ENCODE results near the gene PRRC2A.

The PRRC2A gene

DNA sequence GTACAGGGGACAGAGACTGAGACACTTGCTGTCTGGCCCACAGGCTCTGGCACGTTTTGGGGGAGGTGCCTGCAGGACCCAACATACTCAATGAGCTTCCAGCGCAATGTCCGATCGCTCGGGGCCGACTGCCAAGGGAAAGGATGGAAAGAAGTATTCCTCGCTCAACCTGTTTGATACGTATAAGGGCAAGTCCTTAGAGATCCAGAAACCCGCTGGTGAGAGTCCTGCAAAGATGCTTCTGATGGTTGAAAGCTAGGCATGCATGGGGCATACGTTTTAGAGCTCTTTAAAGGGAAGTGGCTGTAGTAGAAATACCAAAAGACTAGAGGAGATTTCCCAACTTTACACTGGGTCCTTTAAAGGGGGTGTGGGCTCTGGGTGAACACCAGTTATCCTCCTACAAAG is 2.2 kb downstream of the PRRC2A start:
- no peak for DNase-seq (ENCODE audit: low read depth in 2 of 2)

- no peak for DNase-seq (ENCODE audit: low read depth in 2 of 2)
These were observed 3.6 kb downstream of the PRRC2A start for GRCh38 chr6:31624070-31624469.

DNA sequence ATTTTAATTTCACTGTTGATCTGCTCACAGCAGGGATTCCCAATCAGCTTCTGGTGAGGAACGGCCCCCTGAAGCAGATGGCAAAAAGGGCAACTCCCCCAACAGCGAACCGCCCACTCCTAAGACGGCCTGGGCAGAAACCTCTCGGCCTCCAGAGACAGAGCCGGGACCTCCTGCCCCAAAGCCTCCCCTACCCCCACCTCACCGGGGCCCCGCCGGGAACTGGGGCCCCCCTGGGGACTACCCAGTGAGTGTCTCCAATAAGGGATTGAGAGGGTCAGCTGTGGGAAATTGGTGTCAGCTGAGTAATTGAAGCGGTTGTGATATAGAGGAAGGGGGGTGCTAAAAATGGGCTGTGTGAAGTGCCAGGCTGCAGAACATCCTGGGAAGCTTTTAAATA is 6.4 kb downstream of the PRRC2A start:
- DNase-seq (ENCODE audit: low read depth in 2 of 2), result no peak

- no peak for DNase-seq (ENCODE audit: low read depth in 2 of 2)
These were observed 7.3 kb downstream of the PRRC2A start for GRCh38 chr6:31627690-31628287.

- DNase-seq (ENCODE audit: low read depth in 2 of 2), result no peak
These were observed 8.5 kb downstream of the PRRC2A start for GRCh38 chr6:31629014-31629413.

DNA sequence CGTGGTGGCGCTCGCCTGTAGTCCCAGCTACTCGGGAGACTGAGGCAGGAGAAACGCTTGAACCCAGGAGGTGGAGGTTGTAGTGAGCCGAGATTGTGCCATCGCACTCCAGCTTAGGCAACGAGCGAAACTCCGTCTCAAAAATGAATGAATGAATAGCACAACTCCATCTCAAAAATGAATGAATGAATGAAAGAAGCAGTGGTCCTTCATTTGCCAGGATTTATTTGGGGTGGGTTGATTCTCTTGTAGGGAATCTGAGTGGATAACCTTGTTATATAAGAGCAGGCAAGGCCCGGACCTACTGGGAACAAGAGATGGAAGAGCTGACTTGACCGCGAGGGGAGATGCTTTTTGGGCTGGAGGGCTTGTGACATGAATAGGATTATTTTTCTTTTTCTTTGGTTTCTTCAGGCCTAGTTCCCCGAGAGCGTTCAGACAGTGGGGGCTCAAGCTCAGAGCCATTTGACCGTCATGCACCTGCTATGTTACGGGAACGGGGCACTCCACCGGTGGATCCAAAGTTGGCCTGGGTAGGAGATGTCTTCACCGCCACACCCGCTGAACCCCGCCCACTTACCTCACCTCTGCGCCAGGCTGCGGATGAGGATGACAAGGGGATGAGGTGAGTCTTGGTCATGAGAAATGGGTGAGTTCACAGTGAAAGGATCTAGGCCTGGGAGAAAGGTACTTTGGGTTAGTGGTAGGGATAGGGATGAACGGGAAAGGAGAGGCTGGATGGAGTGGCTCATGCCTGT is 9.8 kb downstream of the PRRC2A start:
- no peak for DNase-seq (ENCODE audit: low read depth in 2 of 2)

GRCh38 chr6:31631209-31631608 is 10.7 kb downstream of the PRRC2A start:
- DNase-seq (ENCODE audit: low read depth in 2 of 2), result no peak

DNA sequence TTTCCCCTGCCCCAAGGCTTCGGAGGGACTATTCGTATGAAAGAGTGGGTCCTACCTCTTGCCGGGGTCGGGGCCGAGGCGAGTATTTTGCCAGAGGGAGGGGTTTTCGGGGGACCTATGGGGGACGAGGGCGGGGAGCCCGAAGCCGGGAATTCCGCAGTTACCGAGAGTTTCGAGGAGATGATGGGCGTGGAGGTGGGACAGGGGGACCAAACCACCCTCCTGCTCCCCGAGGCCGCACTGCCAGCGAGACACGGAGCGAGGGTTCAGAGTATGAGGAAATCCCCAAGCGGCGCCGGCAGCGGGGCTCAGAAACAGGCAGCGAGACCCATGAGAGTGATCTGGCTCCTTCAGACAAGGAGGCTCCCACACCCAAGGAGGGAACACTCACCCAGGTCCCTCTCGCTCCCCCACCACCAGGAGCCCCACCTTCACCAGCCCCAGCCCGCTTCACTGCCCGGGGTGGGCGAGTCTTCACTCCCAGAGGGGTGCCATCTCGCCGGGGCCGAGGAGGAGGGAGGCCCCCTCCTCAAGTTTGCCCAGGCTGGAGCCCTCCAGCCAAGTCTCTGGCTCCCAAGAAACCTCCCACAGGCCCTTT is 11.3 kb downstream of the PRRC2A start:
- DNase-seq (ENCODE audit: low read depth in 2 of 2), result no peak

DNA sequence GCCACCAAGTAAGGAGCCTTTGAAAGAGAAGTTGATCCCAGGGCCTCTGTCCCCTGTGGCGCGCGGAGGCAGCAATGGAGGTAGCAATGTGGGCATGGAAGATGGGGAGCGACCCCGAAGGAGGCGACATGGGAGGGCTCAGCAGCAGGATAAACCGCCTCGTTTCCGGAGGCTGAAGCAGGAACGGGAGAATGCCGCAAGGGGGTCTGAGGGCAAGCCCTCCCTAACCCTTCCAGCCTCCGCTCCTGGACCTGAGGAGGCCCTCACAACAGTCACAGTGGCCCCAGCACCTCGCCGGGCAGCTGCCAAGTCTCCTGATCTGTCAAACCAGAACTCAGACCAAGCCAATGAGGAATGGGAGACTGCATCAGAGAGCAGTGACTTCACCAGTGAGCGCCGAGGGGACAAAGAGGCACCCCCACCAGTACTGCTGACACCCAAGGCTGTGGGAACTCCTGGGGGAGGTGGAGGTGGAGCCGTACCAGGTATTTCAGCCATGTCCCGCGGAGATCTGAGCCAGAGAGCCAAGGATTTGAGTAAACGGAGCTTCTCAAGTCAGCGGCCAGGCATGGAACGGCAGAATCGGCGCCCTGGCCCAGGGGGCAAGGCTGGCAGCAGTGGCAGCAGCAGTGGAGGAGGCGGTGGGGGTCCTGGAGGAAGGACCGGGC is 11.9 kb downstream of the PRRC2A start:
- DNase-seq (ENCODE audit: low read depth in 2 of 2), result no peak

DNA sequence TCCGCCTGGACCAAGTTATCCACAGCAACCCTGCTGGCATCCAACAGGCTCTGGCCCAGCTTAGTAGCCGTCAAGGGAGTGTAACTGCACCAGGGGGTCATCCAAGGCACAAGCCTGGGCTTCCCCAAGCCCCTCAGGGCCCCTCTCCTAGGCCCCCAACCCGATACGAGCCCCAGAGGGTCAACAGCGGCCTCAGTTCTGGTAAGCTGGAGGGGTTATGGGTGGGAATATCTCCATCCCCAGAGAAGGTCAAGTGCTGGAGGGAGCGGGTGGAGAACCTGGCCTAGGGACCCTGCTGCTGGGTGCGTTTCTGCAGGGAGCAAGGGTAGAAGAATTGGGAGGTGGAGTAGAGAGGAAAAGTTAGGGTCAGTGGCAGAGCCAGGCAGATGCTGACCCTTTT is 12.9 kb downstream of the PRRC2A start:
- no peak for DNase-seq (ENCODE audit: low read depth in 2 of 2)

DNA sequence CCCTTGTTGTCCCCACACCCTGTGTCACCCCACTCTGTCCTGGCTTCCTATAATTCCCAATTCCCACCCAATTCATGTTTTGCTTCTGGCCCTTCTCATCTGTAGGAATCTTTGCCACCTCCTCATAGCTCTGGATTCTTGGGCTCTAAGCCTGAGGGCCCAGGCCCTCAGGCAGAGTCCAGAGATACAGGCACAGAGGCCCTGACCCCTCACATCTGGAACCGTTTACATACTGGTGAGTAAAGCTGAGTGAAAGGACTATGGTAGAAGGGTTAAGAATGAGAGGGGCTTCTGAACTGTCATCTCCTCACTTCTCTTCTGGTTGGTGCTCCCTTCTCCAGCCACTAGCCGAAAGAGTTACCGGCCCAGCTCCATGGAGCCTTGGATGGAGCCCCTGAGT is 13.6 kb downstream of the PRRC2A start:
- no peak for DNase-seq (ENCODE audit: low read depth in 2 of 2)

DNA sequence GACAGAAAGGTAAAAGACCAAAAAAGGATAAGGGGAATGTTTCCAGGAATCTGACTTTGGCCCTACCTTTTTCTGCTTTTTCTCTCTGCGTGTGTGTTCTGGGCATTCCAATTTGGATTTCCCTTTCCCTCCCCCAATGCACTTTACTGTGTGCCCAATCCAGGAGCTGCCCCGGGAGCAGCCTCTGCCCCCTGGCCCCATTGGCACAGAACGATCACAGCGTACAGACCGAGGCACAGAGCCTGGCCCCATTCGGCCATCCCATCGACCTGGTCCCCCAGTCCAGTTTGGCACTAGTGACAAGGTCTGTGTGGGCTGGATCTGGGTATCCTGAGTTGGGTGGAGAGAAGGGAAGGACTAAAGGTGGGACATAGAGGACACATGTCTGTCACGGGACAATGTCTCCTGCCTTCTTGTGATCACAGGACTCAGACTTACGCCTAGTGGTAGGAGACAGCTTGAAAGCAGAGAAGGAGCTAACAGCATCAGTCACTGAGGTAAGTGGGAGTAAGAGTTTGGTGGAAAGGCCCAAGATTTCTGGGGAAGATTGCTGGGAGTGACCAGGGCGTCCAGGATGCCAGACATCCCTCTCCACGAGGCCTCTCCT is 14.6 kb downstream of the PRRC2A start:
- DNase-seq (ENCODE audit: low read depth in 2 of 2), result no peak

DNA sequence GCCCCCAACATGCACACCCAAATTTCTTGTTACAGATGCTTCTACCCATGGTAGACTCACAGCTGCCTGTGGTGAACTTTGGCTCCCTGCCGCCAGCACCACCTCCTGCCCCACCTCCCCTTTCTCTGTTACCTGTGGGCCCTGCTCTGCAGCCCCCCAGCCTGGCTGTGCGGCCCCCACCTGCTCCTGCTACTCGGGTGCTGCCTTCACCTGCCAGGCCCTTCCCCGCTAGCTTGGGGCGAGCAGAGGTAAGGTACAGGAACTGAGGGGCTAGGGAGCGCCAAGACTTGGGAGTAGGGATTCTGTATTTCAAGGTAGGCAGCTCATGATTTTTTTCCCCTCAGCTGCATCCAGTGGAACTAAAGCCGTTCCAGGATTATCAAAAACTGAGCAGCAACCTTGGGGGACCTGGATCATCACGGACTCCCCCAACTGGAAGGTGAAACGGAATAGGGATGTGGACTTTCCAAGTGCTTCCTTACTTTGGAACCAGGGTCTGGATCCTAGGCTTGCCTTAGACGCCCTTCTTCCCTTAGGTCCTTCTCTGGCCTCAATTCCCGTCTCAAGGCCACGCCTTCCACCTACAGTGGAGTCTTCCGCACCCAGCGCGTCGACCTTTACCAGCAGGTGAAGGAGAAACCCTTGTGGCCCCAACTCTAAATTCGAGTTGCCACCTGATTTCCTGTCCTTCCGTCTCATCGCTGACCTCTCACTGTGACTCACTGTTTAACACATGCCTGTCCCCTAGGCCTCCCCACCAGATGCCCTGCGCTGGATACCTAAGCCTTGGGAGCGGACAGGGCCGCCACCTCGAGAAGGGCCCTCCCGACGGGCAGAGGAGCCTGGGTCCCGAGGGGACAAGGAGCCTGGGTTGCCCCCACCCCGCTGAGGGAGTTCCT is 16.4 kb downstream of the PRRC2A start:
- DNase-seq (ENCODE audit: low read depth in 2 of 2), result no peak

- DNase-seq (ENCODE audit: low read depth in 2 of 2), result no peak
These were observed 18.5 kb downstream of the PRRC2A start for GRCh38 chr6:31639043-31639442.

DNA sequence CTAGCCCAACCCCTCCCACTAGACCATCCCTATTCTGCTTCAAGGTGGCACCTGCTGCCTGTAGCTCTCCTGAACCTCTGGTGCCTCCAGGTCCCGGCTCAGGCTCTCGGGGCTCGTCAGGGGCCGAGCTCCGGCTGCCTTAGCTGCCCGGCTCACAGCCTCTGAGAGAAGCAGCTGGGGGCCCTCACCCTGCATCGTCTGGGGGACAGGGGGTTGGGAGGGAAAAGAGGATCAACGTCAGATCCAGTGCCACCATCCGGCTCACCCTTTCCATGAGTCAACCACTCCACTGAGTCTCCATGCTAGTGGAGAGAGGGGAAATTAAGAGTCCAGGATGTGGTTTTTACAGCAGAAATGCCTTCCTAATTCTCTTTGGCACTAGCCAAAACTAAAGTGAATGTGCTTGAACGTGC is 18.9 kb downstream of the PRRC2A start:
- DNase-seq (ENCODE audit: low read depth in 2 of 2), result no peak

- DNase-seq (ENCODE audit: low read depth in 2 of 2), result no peak
These were observed 20.1 kb downstream of the PRRC2A start for GRCh38 chr6:31640612-31641011.

DNA sequence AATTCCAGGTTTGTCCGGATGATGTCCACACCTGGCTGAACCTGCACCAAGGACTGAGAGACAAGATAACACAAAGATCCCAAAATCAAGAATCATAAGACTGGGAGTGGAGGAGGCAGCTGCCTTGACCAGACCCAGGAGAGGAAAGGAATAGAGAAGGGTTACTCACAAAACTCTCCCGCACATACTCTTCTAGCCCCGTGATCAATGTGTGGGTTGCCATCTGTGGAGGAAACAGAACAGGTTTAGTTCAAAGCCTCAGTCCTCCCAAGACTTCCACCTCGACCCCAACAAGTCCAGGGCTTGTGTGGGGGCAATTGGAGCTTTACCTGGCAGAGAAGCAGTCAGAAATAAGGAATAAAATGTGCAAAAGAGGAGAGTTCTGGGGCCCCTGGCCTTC is 20.9 kb downstream of the PRRC2A start:
- DNase-seq (ENCODE audit: low read depth in 2 of 2), result no peak

- DNase-seq (ENCODE audit: low read depth in 2 of 2), result no peak
These were observed 22.5 kb downstream of the PRRC2A start for GRCh38 chr6:31642798-31643570.

DNA sequence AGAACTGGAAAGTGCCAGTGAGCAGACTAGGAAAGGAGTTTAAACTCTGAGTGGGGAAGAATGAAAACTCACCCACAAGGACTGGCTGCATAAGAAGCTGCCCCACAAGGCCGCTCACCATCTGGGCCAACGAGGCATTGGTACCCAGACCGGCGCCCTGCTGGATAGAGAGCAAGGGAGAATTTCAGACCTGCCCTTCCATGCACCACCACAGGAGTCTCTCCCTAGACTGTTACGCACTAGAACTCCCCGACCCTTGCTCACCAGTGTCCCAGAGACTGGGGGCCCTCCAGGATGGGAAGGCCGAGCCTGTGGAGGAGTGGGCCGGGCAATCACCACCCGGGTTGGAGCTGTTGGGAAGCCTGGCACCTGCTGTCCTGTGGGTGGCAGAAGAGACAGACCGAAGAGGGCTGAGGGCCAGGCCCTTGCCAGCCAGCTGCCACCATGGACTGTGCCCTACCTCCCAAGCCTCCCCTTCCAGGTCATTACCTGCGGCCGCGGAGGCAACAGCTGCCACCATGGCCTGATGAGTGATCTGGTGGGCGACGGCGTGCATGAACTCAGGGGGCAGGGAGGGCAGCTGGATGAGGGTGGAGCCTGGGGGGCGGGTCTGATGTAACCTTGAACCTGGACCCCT is 23.4 kb downstream of the PRRC2A start:
- DNase-seq (ENCODE audit: low read depth in 2 of 2), result no peak

- no peak for DNase-seq (ENCODE audit: low read depth in 2 of 2)
These were observed 24.8 kb downstream of the PRRC2A start for GRCh38 chr6:31645325-31645724.

Data from stimulated activated CD4-positive, alpha-beta T cell treated with anti-CD3 and anti-CD28 coated beads, Interleukin-1b, Interleukin-23, amount 100 ng/mL, for 4 hours (primary cell).